Measurements from ENCODE around the gene APOBEC3F.

The APOBEC3F gene

DNA sequence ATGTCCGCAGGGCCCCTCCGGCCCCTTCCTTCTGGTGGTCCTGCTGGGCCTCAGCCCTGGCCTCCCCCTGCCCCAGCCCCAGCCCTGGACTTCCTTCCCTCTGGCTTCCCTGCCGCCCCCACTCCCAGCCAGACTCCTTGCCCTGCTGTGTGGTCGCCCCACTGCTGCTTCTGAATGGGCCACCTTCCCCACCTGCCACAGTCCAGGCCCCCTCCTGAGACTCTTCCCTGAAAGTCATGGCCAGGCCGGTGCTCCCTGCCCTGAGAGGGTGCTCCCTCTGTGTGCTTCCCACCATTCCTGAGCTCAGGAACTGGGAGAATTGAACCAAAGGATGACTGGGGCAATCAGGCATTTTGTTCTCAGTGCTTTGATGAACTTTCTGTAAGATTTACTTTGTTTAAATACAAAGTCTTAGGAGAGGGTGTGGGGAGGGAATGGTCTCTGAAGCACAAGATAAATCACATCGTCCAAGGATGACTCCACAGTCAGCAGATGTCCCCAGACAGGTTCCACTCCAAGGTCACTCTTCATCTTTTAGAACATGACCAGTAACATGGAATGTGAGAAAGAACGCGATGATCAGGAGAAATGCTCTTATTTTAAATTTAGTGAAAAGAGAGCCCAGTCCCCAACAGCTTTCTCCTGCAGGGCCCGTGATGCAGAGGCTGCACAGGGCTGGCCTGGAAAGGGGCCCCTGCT lies 19.0 kb upstream of the APOBEC3F start:
- TF ChIP-seq, protein P1, sequence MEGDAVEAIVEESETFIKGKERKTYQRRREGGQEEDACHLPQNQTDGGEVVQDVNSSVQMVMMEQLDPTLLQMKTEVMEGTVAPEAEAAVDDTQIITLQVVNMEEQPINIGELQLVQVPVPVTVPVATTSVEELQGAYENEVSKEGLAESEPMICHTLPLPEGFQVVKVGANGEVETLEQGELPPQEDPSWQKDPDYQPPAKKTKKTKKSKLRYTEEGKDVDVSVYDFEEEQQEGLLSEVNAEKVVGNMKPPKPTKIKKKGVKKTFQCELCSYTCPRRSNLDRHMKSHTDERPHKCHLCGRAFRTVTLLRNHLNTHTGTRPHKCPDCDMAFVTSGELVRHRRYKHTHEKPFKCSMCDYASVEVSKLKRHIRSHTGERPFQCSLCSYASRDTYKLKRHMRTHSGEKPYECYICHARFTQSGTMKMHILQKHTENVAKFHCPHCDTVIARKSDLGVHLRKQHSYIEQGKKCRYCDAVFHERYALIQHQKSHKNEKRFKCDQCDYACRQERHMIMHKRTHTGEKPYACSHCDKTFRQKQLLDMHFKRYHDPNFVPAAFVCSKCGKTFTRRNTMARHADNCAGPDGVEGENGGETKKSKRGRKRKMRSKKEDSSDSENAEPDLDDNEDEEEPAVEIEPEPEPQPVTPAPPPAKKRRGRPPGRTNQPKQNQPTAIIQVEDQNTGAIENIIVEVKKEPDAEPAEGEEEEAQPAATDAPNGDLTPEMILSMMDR (IDR thresholded peaks at IDR 0.05; ENCODE audit: borderline replicate concordance, control extremely low read depth, extremely low read depth, insufficient read depth, missing control alignments), result no peak
- in situ Hi-C loops (cut with MboI; ENCODE audit: low sequenced_read_pairs, unreplicated experiment), result loop anchor here (25.0 kb wide), 1 partner anchor 291 kb away; the partner anchor contains the start of gene RPL3
- DNase-seq (ENCODE audit: low spot score), result no peak

DNA sequence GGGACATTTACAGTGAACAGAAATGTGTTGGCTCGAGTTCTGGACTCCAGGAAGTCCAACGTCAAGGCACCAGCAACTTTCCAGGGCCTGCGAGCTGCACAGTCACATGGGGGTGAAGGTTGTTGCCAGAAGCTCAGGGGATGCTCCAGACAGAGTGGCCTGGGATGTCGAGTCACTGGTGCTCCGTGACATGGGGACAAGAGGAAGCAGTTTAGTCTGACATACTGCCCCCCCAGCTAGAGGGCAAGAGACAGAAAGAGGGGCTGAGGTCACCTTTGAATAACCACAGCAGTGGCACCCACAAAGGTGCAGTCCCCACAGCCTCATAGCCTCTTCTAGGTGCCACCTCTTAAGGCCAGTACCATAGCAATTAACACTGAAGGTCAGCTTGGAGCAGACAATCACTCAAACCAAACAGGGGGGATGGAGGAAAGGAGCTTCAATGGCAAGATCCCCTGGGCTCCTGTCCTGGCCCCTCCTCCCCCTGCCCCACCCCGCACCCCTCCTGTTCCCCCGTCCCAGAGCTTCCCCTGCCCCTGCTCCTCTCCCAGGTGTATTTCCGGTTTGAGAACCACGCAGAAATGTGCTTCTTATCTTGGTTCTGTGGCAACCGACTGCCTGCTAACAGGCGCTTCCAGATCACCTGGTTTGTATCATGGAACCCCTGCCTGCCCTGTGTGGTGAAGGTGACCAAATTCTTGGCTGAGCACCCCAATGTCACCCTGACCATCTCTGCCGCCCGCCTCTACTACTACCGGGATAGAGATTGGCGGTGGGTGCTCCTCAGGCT lies 15.9 kb upstream of the APOBEC3F start:
- no peak for DNase-seq (ENCODE audit: low spot score)
- TF ChIP-seq, protein P1 (IDR thresholded peaks at IDR 0.05; ENCODE audit: borderline replicate concordance, control extremely low read depth, extremely low read depth, insufficient read depth, missing control alignments), result no peak
- in situ Hi-C loops (cut with MboI; ENCODE audit: low sequenced_read_pairs, unreplicated experiment), result loop anchor here (25.0 kb wide), 1 partner anchor 288 kb away; the partner anchor contains the start of gene RPL3

DNA sequence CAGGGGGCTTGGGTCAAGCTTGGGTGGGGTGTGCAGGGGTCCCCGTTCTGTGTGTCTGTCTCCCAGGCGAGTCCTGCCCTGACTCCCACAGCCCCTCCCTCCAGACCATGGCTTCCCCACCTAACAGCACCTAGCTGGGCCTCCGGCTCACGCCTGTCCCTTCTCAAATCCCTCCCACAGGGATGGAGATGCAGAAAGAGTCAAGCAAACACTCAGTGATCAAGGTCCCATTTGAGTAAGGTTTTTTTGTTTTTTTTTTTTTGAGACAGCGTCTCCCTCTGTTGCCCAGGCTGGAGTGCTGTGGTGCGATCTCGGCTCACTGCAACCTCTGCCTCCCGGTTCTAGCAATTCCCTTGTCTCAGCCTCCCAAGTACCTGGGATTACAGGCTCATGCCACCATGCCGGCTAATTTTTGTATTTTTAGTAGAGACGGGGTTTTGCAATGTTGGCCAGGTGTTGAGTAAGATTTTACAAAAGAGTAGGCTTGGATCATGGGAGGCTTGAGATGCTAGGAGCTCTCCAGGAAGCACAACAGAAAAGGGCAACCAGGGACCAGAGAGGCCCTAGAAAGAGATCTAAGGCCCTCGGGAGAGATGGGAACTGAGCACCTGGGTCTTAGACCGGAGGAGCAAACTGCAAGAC lies 14.0 kb upstream of the APOBEC3F start:
- in situ Hi-C loops (cut with MboI; ENCODE audit: low sequenced_read_pairs, unreplicated experiment), result no loop called here
- TF ChIP-seq, protein P1 (IDR thresholded peaks at IDR 0.05; ENCODE audit: borderline replicate concordance, control extremely low read depth, extremely low read depth, insufficient read depth, missing control alignments), result no peak
- no peak for DNase-seq (ENCODE audit: low spot score)

DNA sequence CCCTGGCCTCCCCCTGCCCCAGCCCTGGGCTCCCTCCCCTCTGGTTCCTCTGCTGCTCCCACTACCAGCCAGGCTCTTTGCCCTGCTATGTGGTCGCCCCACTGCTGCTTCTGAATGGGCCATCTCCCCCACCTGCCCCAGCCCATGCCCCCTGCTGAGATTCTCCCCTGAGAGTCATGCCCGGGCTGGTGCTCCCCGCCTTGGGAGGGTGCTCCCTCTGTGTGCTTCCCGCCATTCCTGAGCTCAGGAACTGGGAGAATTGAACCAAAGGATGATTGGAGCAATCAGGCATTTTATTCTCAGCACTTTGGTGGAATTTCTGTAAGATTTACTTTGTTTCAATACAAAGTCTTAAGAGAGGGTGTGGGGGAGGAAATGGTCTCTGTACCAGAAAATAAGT lies 12.9 kb upstream of the APOBEC3F start:
- in situ Hi-C loops (cut with MboI; ENCODE audit: low sequenced_read_pairs, unreplicated experiment), result no loop called here
- TF ChIP-seq, protein P1 (IDR thresholded peaks at IDR 0.05; ENCODE audit: borderline replicate concordance, control extremely low read depth, extremely low read depth, insufficient read depth, missing control alignments), result no peak
- DNase-seq (ENCODE audit: low spot score), result no peak

DNA sequence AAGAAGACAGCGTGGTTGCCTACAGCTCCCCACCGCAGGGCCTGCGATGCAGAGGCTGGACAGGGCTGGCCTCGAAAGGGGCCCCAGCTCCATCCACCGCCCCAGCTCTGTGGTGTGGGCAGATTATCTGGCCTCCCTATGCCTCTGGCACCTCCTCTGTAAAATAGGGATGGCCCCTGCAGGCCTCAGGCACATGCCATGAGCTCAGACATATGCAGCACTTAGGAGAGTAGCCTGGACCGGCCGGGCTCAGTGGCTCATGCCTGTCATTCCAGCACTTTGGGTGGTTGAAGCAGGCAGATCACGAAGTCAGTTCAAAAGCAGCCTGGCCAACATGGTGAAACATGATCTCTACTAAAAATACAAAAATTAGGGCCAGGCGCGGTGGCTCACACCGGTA lies 12.4 kb upstream of the APOBEC3F start:
- in situ Hi-C loops (cut with MboI; ENCODE audit: low sequenced_read_pairs, unreplicated experiment), result no loop called here
- TF ChIP-seq, protein P1 (IDR thresholded peaks at IDR 0.05; ENCODE audit: borderline replicate concordance, control extremely low read depth, extremely low read depth, insufficient read depth, missing control alignments), result no peak
- DNase-seq (ENCODE audit: low spot score), result no peak

DNA sequence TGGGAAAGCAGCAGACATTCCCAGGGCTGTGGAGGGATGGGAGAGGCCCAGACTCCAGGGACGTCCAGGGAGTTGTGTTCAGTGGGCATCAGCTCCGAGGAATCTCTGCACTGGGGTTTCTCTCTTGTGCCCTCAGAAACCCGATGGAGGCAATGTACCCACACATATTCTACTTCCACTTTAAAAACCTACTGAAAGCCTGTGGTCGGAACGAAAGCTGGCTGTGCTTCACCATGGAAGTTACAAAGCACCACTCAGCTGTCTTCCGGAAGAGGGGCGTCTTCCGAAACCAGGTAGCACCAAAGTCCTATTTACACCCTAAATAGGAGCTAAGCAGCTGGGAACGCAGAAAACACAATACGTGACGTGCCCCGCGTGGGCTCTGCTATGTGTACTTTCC lies 11.4 kb upstream of the APOBEC3F start:
- no peak for DNase-seq (ENCODE audit: low spot score)
- in situ Hi-C loops (cut with MboI; ENCODE audit: low sequenced_read_pairs, unreplicated experiment), result no loop called here

More for the DNA sequence above, 11.4 kb upstream of the APOBEC3F start:
- TF ChIP-seq, protein P1 (IDR thresholded peaks at IDR 0.05; ENCODE audit: borderline replicate concordance, control extremely low read depth, extremely low read depth, insufficient read depth, missing control alignments), result no peak
